C4-2B (cell line): ENCODE measurements around the gene ATP1A3.
A peak's percentile ranks its signal among the peaks of the same experiment; 100 is the strongest.

Source experiments
- H3K27ac ChIP-seq: fragments of 450-650 bp; 2 replicates; pipeline ENCODE4 v1.5.1; 2017
- ZFX ChIP-seq: fragments of 450-650 bp; IDR thresholded peaks from 2 replicates; pipeline ENCODE4 v1.6.1; 2017
- TF ChIP-seq, protein P1 (sequence below): fragments of 450-650 bp; conservative IDR thresholded peaks from 2 replicates; pipeline ENCODE4 v1.5.1; 2017; ENCODE audit warnings: mild to moderate bottlenecking

ATP1A3 gene

DNA sequence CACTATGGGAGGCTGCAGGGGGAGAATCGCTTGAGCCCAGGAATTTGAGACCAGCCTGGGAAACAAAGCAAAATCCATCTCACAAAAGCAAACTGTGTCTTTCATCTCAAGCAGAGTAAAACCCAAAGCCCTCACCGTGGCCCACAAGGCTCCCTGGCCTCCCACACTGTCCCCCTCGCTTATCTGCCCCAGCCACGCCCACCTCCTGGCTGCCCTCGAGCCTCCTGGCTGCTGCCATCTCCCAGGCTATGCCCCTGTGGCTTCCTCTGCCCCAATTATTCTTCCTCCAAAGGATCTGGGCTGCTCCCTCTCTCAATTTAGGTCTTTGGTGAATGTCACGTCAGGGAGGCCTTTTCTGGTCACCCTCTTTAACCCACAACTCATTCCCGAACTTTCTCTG is 38.5 kb downstream of the ATP1A3 start:
- TF ChIP-seq ZFX, result no peak
- TF ChIP-seq, protein P1, sequence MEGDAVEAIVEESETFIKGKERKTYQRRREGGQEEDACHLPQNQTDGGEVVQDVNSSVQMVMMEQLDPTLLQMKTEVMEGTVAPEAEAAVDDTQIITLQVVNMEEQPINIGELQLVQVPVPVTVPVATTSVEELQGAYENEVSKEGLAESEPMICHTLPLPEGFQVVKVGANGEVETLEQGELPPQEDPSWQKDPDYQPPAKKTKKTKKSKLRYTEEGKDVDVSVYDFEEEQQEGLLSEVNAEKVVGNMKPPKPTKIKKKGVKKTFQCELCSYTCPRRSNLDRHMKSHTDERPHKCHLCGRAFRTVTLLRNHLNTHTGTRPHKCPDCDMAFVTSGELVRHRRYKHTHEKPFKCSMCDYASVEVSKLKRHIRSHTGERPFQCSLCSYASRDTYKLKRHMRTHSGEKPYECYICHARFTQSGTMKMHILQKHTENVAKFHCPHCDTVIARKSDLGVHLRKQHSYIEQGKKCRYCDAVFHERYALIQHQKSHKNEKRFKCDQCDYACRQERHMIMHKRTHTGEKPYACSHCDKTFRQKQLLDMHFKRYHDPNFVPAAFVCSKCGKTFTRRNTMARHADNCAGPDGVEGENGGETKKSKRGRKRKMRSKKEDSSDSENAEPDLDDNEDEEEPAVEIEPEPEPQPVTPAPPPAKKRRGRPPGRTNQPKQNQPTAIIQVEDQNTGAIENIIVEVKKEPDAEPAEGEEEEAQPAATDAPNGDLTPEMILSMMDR, result no peak
- H3K27ac ChIP-seq, result no peak overlapping the region

DNA sequence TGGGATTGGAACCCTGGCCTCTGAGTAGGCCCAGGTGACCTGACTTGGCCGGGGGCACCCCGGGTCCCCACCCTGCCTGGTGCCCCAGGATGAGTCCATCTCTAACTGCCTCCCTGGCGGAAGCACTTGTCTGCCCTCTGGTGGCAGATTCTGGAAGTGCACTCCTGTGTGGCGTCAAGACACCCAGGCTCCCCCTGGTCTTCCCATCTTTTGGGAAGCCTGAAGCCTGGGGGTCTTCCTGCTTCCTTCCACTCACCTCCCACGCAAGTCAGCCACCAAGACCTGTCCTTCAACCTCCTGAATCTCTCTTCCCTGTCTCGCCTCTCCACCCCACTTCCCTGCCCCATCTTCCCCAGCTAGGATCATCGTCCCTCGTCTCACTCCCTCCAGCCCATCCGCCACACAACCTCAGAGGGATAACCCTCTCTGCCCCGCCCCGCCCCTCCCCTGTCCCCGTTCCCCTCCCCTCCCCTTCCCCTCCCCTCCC is 42.3 kb downstream of the ATP1A3 start:
- no peak for TF ChIP-seq ZFX
- TF ChIP-seq, protein P1, result peak; percentile 80

DNA sequence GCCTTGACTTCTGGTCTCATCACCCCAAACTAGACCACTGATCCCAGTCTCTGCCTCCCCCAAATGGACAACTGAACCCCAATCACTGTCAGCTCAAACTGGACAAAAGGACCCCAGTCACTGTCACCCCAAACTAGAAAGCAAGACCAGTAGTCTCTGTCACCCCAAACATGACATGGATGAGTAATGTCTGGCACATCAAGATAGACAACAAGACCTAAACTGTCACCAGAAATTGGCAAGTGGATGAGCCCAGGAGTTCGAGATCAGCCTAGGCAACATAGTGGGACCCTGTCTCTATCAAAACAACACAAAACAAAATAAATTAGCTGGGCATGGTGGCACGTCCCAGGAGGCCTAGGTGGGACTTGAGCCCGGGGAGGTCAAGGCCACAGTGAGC is 46.9 kb downstream of the ATP1A3 start:
- TF ChIP-seq, protein P1, result no peak
- TF ChIP-seq ZFX, result no peak
- no peak overlapping the region for H3K27ac ChIP-seq

More for the DNA sequence above, 42.3 kb downstream of the ATP1A3 start:
- H3K27ac ChIP-seq, result no peak overlapping the region

- H3K27ac ChIP-seq, result no peak overlapping the region
Observed at GRCh38 chr19:41945135-41945766, 48.8 kb downstream of the ATP1A3 start.

GRCh38 chr19:41944336-41944735 is 49.7 kb downstream of the ATP1A3 start:
- no peak for TF ChIP-seq ZFX
- TF ChIP-seq, protein P1, result no peak
- H3K27ac ChIP-seq, result no peak overlapping the region

More at GRCh38 chr19:41945135-41945766, 48.8 kb downstream of the ATP1A3 start:
- TF ChIP-seq, protein P1, result no peak
- no peak for TF ChIP-seq ZFX

- TF ChIP-seq, protein P1, result no peak
- TF ChIP-seq ZFX, result no peak
- H3K27ac ChIP-seq, result no peak overlapping the region
Observed at GRCh38 chr19:41941410-41942202, 52.4 kb downstream of the ATP1A3 start.
